ENCODE measurements around the gene L1CAM. TPM values are rescaled to one million over a fixed set of nuclear protein-coding genes. Genes with fewer than 3 reads are reported as not detected.

The L1CAM gene
- polyA plus RNA-seq, 2 of the 4 experiments (the other 2 are of a cell fraction) = 1.9 to 14.2 TPM

DNA sequence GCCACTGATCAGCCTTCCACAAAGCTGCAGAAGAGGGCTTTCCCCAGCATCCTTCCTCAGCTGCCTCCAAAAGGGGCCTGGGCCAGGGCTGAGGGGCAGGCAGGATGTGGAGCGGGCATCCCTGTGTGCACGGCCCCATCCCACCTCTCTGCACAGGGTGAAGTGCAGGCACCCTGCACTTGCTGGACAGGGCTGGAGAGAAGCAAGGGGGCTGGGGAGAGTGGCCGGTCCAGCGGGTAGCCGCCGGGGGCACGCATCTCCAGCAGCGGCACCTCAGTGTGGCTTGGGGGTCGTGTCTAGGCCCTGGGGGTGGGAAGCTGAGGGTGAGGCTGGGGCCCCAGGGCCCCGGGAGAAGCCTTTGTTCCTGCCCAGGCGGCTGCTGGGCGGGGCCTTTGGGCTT is 21.5 kb upstream of the L1CAM start:
- FAIRE-seq (no peak), DNase-seq (ENCODE audit: low read depth in 1 of 2, low spot score in 1 of 2) (no peak), ATAC-seq (0 out of 6 replicates have a peak, but pooled peaks of 1 of the 2 experiments have one; percentile 4)
- WGBS (ENCODE audit: missing lambda C conversion rate) = 13% methylated on average over 3 of the region's 12 CpGs
- no peak overlapping the region for H3K4me2 ChIP-seq
- ChIA-PET CTCF (interaction anchor here (1.1 to 8.6 kb wide), 4 partner anchors 9 to 39 kb away, joined by 3 to 56 read pairs (median 4); no protein-coding TSS in a partner anchor), POLR2A (interaction anchor here (0.8 kb wide), 1 partner anchor 21 kb away, joined by 3 read pairs; no protein-coding TSS in a partner anchor)
- TF ChIP-seq CEBPB (IDR thresholded peaks at IDR 0.05) = no peak
- H3K9me3 ChIP-seq = no peaks in the 10 kb centered on the region
- H3K4me3 ChIP-seq = no peak overlapping the region
- H3K27ac ChIP-seq = no peak overlapping the region
- peaks cover 5% of the 10 kb centered on the region; the same call in 2 of the 3 replicates for H3K4me1 ChIP-seq

DNA sequence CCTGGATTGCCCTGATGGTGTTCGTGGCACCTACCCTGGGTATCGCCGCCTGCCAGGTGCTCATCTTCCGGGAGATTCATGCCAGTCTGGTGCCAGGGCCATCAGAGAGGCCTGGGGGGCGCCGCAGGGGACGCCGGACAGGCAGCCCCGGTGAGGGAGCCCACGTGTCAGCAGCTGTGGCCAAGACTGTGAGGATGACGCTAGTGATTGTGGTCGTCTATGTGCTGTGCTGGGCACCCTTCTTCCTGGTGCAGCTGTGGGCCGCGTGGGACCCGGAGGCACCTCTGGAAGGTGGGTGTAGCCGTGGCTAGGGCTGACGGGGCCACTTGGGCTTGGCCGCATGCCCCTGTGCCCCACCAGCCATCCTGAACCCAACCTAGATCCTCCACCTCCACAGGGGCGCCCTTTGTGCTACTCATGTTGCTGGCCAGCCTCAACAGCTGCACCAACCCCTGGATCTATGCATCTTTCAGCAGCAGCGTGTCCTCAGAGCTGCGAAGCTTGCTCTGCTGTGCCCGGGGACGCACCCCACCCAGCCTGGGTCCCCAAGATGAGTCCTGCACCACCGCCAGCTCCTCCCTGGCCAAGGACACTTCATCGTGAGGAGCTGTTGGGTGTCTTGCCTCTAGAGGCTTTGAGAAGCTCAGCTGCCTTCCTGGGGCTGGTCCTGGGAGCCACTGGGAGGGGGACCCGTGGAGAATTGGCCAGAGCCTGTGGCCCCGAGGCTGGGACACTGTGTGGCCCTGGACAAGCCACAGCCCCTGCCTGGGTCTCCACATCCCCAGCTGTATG is 20.3 kb upstream of the L1CAM start:
- H3K4me1 ChIP-seq = peaks cover 16% of the 10 kb centered on the region; the same call in 2 of the 3 replicates
- H3K27ac ChIP-seq = no peak overlapping the region
- TF ChIP-seq HEYL (CRISPR knock-in tag; IDR thresholded peaks at IDR 0.05) (no peak), JUNB (IDR thresholded peaks at IDR 0.05) (no peak), USF2 (IDR thresholded peaks at IDR 0.05) (no peak)
- no peak overlapping the region for H3K4me3 ChIP-seq
- POLR2A ChIA-PET = interaction anchor here (1.2 kb wide), 1 partner anchor 21 kb away, joined by 4 read pairs; no protein-coding TSS in a partner anchor
- no peak overlapping the region for H3K4me2 ChIP-seq
- WGBS (ENCODE audit: missing lambda C conversion rate) = 56% methylated on average over 3 of the region's 27 CpGs
- DNase-seq (ENCODE audit: low read depth in 1 of 2, low spot score in 1 of 2) (no peak), FAIRE-seq (no peak), ATAC-seq (no peak)
- no peaks in the 10 kb centered on the region for H3K9me3 ChIP-seq
- CTCF ChIA-PET = interaction anchor here (0.6 to 8.6 kb wide), 5 partner anchors 12 to 42 kb away, joined by 3 to 56 read pairs (median 3); no protein-coding TSS in a partner anchor

DNA sequence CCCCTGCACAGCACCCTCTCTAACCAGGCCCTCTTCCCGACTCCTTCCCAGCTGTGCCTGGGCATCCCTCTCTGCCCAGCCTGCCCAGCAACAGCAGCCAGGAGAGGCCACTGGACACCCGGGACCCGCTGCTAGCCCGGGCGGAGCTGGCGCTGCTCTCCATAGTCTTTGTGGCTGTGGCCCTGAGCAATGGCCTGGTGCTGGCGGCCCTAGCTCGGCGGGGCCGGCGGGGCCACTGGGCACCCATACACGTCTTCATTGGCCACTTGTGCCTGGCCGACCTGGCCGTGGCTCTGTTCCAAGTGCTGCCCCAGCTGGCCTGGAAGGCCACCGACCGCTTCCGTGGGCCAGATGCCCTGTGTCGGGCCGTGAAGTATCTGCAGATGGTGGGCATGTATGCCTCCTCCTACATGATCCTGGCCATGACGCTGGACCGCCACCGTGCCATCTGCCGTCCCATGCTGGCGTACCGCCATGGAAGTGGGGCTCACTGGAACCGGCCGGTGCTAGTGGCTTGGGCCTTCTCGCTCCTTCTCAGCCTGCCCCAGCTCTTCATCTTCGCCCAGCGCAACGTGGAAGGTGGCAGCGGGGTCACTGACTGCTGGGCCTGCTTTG is 19.6 kb upstream of the L1CAM start:
- no peak overlapping the region for H3K4me3 ChIP-seq
- DNase-seq (ENCODE audit: low read depth in 1 of 2, low spot score in 1 of 2) (no peak), ATAC-seq (no peak), FAIRE-seq (no peak)
- no peaks in the 10 kb centered on the region for H3K9me3 ChIP-seq
- TF ChIP-seq CHD4 (IDR thresholded peaks at IDR 0.05; ENCODE audit: borderline replicate concordance) = no peak
- no peak for TF ChIP-seq HDAC2 (IDR thresholded peaks at IDR 0.05)
- TF ChIP-seq FOSL2 (IDR thresholded peaks at IDR 0.05) = no peak
- TF ChIP-seq FOSL2 (CRISPR knock-in tag; IDR thresholded peaks at IDR 0.05) = no peak
- TF ChIP-seq, protein P1, sequence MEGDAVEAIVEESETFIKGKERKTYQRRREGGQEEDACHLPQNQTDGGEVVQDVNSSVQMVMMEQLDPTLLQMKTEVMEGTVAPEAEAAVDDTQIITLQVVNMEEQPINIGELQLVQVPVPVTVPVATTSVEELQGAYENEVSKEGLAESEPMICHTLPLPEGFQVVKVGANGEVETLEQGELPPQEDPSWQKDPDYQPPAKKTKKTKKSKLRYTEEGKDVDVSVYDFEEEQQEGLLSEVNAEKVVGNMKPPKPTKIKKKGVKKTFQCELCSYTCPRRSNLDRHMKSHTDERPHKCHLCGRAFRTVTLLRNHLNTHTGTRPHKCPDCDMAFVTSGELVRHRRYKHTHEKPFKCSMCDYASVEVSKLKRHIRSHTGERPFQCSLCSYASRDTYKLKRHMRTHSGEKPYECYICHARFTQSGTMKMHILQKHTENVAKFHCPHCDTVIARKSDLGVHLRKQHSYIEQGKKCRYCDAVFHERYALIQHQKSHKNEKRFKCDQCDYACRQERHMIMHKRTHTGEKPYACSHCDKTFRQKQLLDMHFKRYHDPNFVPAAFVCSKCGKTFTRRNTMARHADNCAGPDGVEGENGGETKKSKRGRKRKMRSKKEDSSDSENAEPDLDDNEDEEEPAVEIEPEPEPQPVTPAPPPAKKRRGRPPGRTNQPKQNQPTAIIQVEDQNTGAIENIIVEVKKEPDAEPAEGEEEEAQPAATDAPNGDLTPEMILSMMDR (IDR thresholded peaks at IDR 0.05) = no peak
- TF ChIP-seq HOXA7 (CRISPR knock-in tag; IDR thresholded peaks at IDR 0.05) = no peak
- TF ChIP-seq MYC (IDR thresholded peaks at IDR 0.05; ENCODE audit: borderline replicate concordance, low read length) = no peak
- no peak for TF ChIP-seq CEBPB (IDR thresholded peaks at IDR 0.05)
- TF ChIP-seq CBX2 (IDR thresholded peaks at IDR 0.05; ENCODE audit: borderline replicate concordance, low read depth) = no peak
- TF ChIP-seq TFCP2L1 (CRISPR knock-in tag; IDR thresholded peaks at IDR 0.05) = no peak
- no peak for TF ChIP-seq MAX (IDR thresholded peaks at IDR 0.05)
- TF ChIP-seq MAZ (IDR thresholded peaks at IDR 0.05; ENCODE audit: borderline replicate concordance, low read depth, low read length) = no peak
- TF ChIP-seq, protein P2, sequence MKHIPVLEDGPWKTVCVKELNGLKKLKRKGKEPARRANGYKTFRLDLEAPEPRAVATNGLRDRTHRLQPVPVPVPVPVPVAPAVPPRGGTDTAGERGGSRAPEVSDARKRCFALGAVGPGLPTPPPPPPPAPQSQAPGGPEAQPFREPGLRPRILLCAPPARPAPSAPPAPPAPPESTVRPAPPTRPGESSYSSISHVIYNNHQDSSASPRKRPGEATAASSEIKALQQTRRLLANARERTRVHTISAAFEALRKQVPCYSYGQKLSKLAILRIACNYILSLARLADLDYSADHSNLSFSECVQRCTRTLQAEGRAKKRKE (CRISPR knock-in tag; IDR thresholded peaks at IDR 0.05; ENCODE audit: low read depth) = no peak
- no peak for TF ChIP-seq POLR2AphosphoS2 (conservative IDR thresholded peaks at IDR 0.05; ENCODE audit: low read length)
- TF ChIP-seq SREBF2 (IDR thresholded peaks at IDR 0.05) = no peak
- no peak for TF ChIP-seq SMC3 (IDR thresholded peaks at IDR 0.05)
- TF ChIP-seq HOXB13 (CRISPR knock-in tag; IDR thresholded peaks at IDR 0.05; ENCODE audit: low read depth) = no peak
- TF ChIP-seq PBX3 (IDR thresholded peaks at IDR 0.05) = no peak
- H3K27ac ChIP-seq = no peak overlapping the region
- H3K4me1 ChIP-seq = peaks cover 23% of the 10 kb centered on the region
- CTCF ChIA-PET = interaction anchor here (0.7 to 8.6 kb wide), 4 partner anchors 12 to 42 kb away, joined by 3 to 56 read pairs (median 3); no protein-coding TSS in a partner anchor
- POLR2A ChIA-PET = no interaction called here
- no peak overlapping the region for H3K4me2 ChIP-seq
- WGBS (ENCODE audit: missing lambda C conversion rate) = 74% methylated on average over 10 of the region's 32 CpGs
